PC-9 (cell line): Measurements from ENCODE around the gene MYO5A. TPM values are rescaled to one million over a fixed set of nuclear protein-coding genes. Genes with fewer than 3 reads are reported as not detected.
"Not testable (repeated sequence)": the region's sequence is repeated elsewhere in the genome, so short reads cannot be mapped to it uniquely, and the experiment has no call there.

Source experiments
- BruUV-seq: library from RNA; stranded (reverse); fragments of 400-500 nt; replicated peaks from 2 replicates; lab custom pipeline; 2021; lab: Mats Ljungman, UMichigan
- CTCF ChIA-PET: fragments of 300-600 bp; sonication (Branson Sonifier 250); formaldehyde crosslinking; loops from one replicate; lab custom pipeline; 2022; ENCODE audit warnings: antibody characterized with exemption; lab: Charles Lee
- POLR2A ChIA-PET: fragments of 300-600 bp; sonication (Branson Sonifier 250); formaldehyde crosslinking; loops from one replicate; lab custom pipeline; 2022; ENCODE audit warnings: antibody characterized with exemption; ENCODE audit not compliant: unreplicated experiment; lab: Charles Lee
- DNase-seq, 2 experiments: peaks; one replicate each; pipeline versions ENCODE4 v3.0.0 to v3.0.0-alpha.2; 2015 to 2022; ENCODE audit warnings: mixed read lengths in 1 of 2
- H2AFZ ChIP-seq: fragments of 200-600 bp; sonication (generic); 2 replicates; pipeline ENCODE4 v1.8.1; 2017; ENCODE audit warnings: antibody characterized with exemption
- H3F3A ChIP-seq: fragments of 200-600 bp; sonication (generic); 2 replicates; pipeline ENCODE4 v1.8.1; 2017; ENCODE audit warnings: antibody characterized with exemption, mild to moderate bottlenecking, low read depth; ENCODE audit not compliant: insufficient read depth
- H3K27ac ChIP-seq: fragments of 200-600 bp; sonication (generic); 2 replicates; pipeline ENCODE4 v1.6.1; 2016; ENCODE audit warnings: mixed run types
- H3K27me3 ChIP-seq: fragments of 200-600 bp; sonication (generic); 2 replicates; pipeline ENCODE4 v1.6.1; 2016; ENCODE audit warnings: low read depth, mixed run types; ENCODE audit not compliant: insufficient read depth
- H3K36me3 ChIP-seq: fragments of 200-600 bp; sonication (generic); 2 replicates; pipeline ENCODE4 v1.6.1; 2016; ENCODE audit warnings: low read depth, mixed run types
- H3K4me1 ChIP-seq: fragments of 200-600 bp; sonication (generic); replicated peaks from 2 replicates; pipeline ENCODE4 v1.6.1; 2016; ENCODE audit warnings: mixed run types; ENCODE audit not compliant: insufficient read depth
- H3K4me2 ChIP-seq: fragments of 200-600 bp; sonication (generic); 2 replicates; pipeline ENCODE4 v1.6.1; 2017; ENCODE audit warnings: mixed run types
- H3K4me3 ChIP-seq: fragments of 200-600 bp; sonication (generic); 2 replicates; pipeline ENCODE4 v1.6.1; 2016; ENCODE audit warnings: mixed run types
- H3K79me2 ChIP-seq: fragments of 200-600 bp; sonication (generic); 2 replicates; pipeline ENCODE4 v1.6.1; 2017; ENCODE audit warnings: low read depth, mixed run types
- H3K9me2 ChIP-seq: fragments of 200-600 bp; sonication (generic); 2 replicates; pipeline ENCODE4 v1.8.1; 2017; ENCODE audit warnings: mild to moderate bottlenecking; ENCODE audit not compliant: insufficient read depth
- H3K9me3 ChIP-seq: fragments of 200-600 bp; sonication (generic); 2 replicates; pipeline ENCODE4 v1.8.1; 2016; ENCODE audit warnings: low read depth; ENCODE audit not compliant: insufficient read depth
- H4K20me1 ChIP-seq: fragments of 200-600 bp; sonication (generic); 2 replicates; pipeline ENCODE4 v1.8.1; 2017; ENCODE audit not compliant: insufficient read depth
- EZH2 ChIP-seq: fragments of 200-600 bp; sonication (generic); IDR thresholded peaks from 2 replicates; pipeline ENCODE4 v1.8.0; 2017; ENCODE audit warnings: antibody characterized with exemption, low read depth
- intact Hi-C: fragments of 100-400 bp; cut with micrococcal nuclease; formaldehyde crosslinking; loops from one replicate; pipeline ENCODE4 v1.10.0; 2022; ENCODE audit not compliant: unreplicated experiment
- total RNA-seq: library from RNA; stranded (reverse); gene quantifications from 2 replicates; pipeline ENCODE4 v1.2.3, GENCODE V29; 2021
- TF ChIP-seq, protein P1 (sequence below): fragments of 200-600 bp; sonication (generic); conservative IDR thresholded peaks from 2 replicates; pipeline ENCODE4 v1.6.1; 2017; ENCODE audit warnings: mixed run types, antibody characterized with exemption, mild to moderate bottlenecking, moderate library complexity

The MYO5A gene
- total RNA-seq, 1 experiment from 2014 or later = 10.7 TPM

DNA sequence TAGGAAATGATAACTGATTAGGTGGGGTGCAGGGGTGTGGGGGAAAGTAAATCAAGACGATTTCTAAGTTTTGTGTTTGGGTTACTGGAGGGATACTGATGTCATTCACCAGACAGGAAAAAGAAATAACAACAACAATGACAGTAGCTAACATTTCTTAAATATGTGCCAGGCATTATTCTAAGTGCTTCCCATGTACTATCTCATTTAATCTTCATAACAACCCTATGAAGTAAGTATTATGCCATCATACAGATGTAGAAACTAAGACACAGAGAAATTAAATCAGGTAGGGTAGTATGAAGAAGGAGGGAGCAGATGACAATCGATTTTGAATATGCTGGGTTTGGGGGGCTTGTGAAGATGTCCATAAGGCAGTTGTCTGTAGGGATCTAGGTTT, 13.3 kb downstream of the MYO5A start:
- no peaks in the 10 kb centered on the region for H3K27me3 ChIP-seq
- no peaks in the 10 kb centered on the region for H4K20me1 ChIP-seq
- no peaks in the 10 kb centered on the region for H3F3A ChIP-seq
- H3K79me2 ChIP-seq = no peaks in the 10 kb centered on the region
- no peak overlapping the region for H2AFZ ChIP-seq
- intact Hi-C loops = no loop called here
- no peak for DNase-seq
- H3K4me2 ChIP-seq = no peak overlapping the region
- ChIA-PET CTCF (interaction anchor here (0.6 kb wide), 1 partner anchor 169 kb away, joined by 3 read pairs; no protein-coding TSS in a partner anchor), POLR2A (interaction anchor here (0.6 kb wide), 1 partner anchor 158 kb away, joined by 3 read pairs; no protein-coding TSS in a partner anchor)
- no peak overlapping the region for H3K27ac ChIP-seq
- H3K4me1 ChIP-seq = no peaks in the 10 kb centered on the region
- no peaks in the 10 kb centered on the region for H3K9me2 ChIP-seq
- no peak overlapping the region for H3K4me3 ChIP-seq
- H3K36me3 ChIP-seq = no peaks in the 10 kb centered on the region
- no TSS peak for BruUV-seq
- H3K9me3 ChIP-seq = no peaks in the 10 kb centered on the region
- TF ChIP-seq EZH2 = no peak
- TF ChIP-seq, protein P1, sequence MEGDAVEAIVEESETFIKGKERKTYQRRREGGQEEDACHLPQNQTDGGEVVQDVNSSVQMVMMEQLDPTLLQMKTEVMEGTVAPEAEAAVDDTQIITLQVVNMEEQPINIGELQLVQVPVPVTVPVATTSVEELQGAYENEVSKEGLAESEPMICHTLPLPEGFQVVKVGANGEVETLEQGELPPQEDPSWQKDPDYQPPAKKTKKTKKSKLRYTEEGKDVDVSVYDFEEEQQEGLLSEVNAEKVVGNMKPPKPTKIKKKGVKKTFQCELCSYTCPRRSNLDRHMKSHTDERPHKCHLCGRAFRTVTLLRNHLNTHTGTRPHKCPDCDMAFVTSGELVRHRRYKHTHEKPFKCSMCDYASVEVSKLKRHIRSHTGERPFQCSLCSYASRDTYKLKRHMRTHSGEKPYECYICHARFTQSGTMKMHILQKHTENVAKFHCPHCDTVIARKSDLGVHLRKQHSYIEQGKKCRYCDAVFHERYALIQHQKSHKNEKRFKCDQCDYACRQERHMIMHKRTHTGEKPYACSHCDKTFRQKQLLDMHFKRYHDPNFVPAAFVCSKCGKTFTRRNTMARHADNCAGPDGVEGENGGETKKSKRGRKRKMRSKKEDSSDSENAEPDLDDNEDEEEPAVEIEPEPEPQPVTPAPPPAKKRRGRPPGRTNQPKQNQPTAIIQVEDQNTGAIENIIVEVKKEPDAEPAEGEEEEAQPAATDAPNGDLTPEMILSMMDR = no peak

DNA sequence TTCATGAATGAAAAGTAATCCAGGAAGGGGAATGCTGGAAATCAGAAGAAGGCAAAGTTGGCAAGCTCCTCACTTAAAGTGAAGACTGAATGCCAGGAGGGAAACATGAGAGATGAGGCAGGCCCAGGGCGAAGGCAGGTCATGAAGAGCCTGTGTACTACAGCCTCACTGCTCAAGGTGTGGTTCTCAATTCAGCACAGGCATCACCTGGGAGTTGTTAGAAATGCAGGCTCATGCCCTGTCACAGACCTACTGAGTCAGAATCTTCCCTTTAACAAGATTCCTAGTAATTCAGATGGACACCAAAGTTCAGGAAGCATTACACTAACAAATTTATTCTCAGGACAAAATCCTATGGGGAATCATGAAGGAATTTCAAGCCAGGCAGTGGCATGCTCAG, 14.2 kb downstream of the MYO5A start:
- BruUV-seq = no TSS peak
- intact Hi-C loops = no loop called here
- H3K27me3 ChIP-seq = no peaks in the 10 kb centered on the region
- no peak overlapping the region for H3K27ac ChIP-seq
- no peaks in the 10 kb centered on the region for H3F3A ChIP-seq
- no peaks in the 10 kb centered on the region for H3K79me2 ChIP-seq
- ChIA-PET CTCF (interaction anchor here (0.6 kb wide), 1 partner anchor 170 kb away, joined by 3 read pairs; no protein-coding TSS in a partner anchor), POLR2A (no interaction called here)
- no peaks in the 10 kb centered on the region for H4K20me1 ChIP-seq
- no peaks in the 10 kb centered on the region for H3K4me1 ChIP-seq
- no peak overlapping the region for H3K4me2 ChIP-seq
- no peak for DNase-seq
- H3K36me3 ChIP-seq = no peaks in the 10 kb centered on the region
- TF ChIP-seq EZH2 = no peak
- TF ChIP-seq, protein P1 = no peak
- no peak overlapping the region for H2AFZ ChIP-seq
- no peaks in the 10 kb centered on the region for H3K9me3 ChIP-seq
- H3K9me2 ChIP-seq = no peaks in the 10 kb centered on the region
- no peak overlapping the region for H3K4me3 ChIP-seq

DNA sequence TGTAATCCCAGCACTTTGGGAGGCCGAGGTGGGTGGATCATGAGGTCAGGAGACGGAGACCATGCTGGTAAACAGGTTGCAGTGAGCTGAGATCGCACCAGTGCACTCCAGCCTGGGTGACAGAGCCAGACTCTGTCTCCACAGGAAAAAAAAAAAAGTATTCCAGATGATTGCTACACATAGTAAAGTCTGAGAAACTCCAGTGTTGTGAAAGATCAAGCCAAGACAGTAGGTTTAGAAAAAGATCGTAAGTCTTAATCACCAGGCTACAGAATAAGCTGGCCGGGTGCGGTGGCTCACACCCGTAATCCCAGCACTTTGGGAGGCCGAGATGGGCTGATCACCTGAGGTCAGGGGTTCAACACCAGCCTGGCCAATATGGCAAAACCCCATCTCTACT, 15.8 kb downstream of the MYO5A start:
- H4K20me1 ChIP-seq, H3K4me1 ChIP-seq, POLR2A ChIA-PET, BruUV-seq, H3K36me3 ChIP-seq, H3K4me3 ChIP-seq, H3K4me2 ChIP-seq, intact Hi-C loops, H2AFZ ChIP-seq, H3F3A ChIP-seq, CTCF ChIA-PET, DNase-seq, H3K9me3 ChIP-seq, H3K79me2 ChIP-seq, H3K27me3 ChIP-seq, H3K9me2 ChIP-seq, H3K27ac ChIP-seq: not testable (repeated sequence)

DNA sequence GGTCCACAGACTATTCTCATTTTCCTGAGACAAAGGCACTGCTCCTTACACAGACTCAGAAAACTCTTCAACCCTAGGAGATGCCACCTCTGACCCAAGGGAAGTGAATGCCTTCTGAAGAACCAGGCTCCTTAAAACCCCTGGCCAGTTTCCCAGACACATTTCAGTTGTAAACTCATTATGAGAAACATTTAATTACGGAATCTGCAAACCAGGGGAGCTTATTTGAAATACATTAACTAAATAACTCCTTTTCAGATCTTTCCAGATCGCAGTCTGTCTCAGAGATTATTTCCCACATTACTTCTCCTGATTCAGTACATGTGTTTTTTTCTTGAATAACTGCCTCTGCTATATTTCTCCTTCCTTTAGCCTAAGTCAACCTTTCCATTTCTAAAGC, 17.6 kb downstream of the MYO5A start:
- no TSS peak for BruUV-seq
- Histone ChIP-seq H3K27me3 (no peaks in the 10 kb centered on the region), H2AFZ (no peak overlapping the region), H3K9me3 (no peaks in the 10 kb centered on the region), H3K9me2 (no peaks in the 10 kb centered on the region), H3K4me3 (no peak overlapping the region), H3K79me2 (no peaks in the 10 kb centered on the region), H3K4me2 (no peak overlapping the region), H3F3A (no peaks in the 10 kb centered on the region), H3K4me1 (no peaks in the 10 kb centered on the region), H3K36me3 (no peaks in the 10 kb centered on the region), H3K27ac (no peak overlapping the region), H4K20me1 (no peaks in the 10 kb centered on the region)
- CTCF ChIA-PET = no interaction called here
- POLR2A ChIA-PET = no interaction called here
- no peak for DNase-seq
- intact Hi-C loops = no loop called here
- TF ChIP-seq, protein P1 = no peak
- TF ChIP-seq EZH2 = no peak
